ENCODE results near the gene GRIK4.

DNA sequence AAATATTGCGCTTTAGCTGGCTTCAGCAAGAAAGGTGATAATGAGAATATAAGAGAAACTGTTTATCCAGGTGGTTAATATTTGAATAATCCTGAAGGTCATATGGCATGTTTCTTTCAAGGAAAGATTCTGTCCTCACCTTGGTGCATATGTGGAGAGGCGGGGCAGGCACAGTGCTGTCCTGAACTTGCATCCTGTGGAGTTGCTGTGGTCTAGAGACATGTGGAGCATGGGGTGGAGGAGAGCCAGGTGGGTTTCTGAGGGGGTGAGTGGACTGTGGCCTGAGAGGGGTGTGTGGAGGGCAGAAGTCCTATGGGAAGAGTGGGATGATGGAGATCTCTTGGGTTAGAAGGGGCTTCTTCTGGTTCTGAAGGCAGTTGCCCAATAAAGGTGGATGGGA, 65.5 kb downstream of the GRIK4 start:
- no peak for TF ChIP-seq GATA3 (IDR thresholded peaks at IDR 0.05; ENCODE audit: low read depth, low read length)
- TF ChIP-seq GATA2 (IDR thresholded peaks at IDR 0.05; ENCODE audit: low read depth, low read length) = no peak
